Esophagus squamous epithelium (tissue), 5 donors: ENCODE results near the gene DHH. TPM values are rescaled to one million over a fixed set of nuclear protein-coding genes. Genes with fewer than 3 reads are reported as not detected.

Source experiments
- DNase-seq: peaks from one replicate; lab custom pipeline; 2025; lab: John Stamatoyannopoulos, UW
- H3K27ac ChIP-seq, 4 donors: fragments of 200-600 bp; sonication (generic); one replicate each; pipeline ENCODE4 v1.5.1; 2016 to 2019; ENCODE audit warnings: mild to moderate bottlenecking in 1 of 4
- H3K27me3 ChIP-seq, 4 donors: fragments of 200-600 bp; sonication (generic); 1 replicate in 3 of 4; 2 replicates in 1 of 4; pipeline versions ENCODE4 v1.5.1 to v1.6.0; 2017 to 2021; ENCODE audit warnings: antibody characterized with exemption in 1 of 4
- H3K36me3 ChIP-seq, 3 donors: fragments of 200-600 bp; sonication (generic); one replicate each; pipeline ENCODE4 v1.5.1; 2016 to 2019
- H3K4me1 ChIP-seq, 3 donors: fragments of 200-600 bp; sonication (generic); one replicate each; pipeline ENCODE4 v1.5.1; 2017 to 2019
- H3K4me3 ChIP-seq, 4 donors: fragments of 200-600 bp; sonication (generic); 1 replicate in 3 of 4; 2 replicates in 1 of 4; pipeline ENCODE4 v1.5.1; 2016 to 2019; ENCODE audit warnings: mild to moderate bottlenecking in 2 of 4, moderate library complexity in 1 of 4
- H3K9me3 ChIP-seq, 3 donors: fragments of 200-600 bp; sonication (generic); one replicate each; pipeline ENCODE4 v1.5.1; 2016 to 2019
- CTCF ChIP-seq, 6 experiments: fragments of 450-650 bp in 4 of 6; fragments of 200-600 bp in 2 of 6; sonication (generic) in 2 of 6; IDR thresholded peaks; one replicate each; pipeline ENCODE4 v1.5.1; 2016 to 2019; ENCODE audit warnings: antibody characterized with exemption in 6 of 6, mild to moderate bottlenecking in 4 of 6, moderate library complexity in 4 of 6
- POLR2A ChIP-seq, 4 donors: fragments of 450-650 bp; IDR thresholded peaks; one replicate each; pipeline ENCODE4 v1.6.1; 2017; ENCODE audit warnings: antibody characterized with exemption in 4 of 4, mild to moderate bottlenecking in 4 of 4, moderate library complexity in 3 of 4
- WGBS, 2 donors: methylation state at CpG; one replicate each; pipeline ENCODE4 v1.1.5; 2018; 5-methylcytosine and 5-hydroxymethylcytosine counted together
- intact Hi-C: fragments of 100-400 bp; cut with DNase I; formaldehyde crosslinking; loops from one replicate; pipeline ENCODE4 v1.15.0; 2022
- total RNA-seq, 4 donors: library from RNA; depleted of rRNA; stranded (reverse); fragments of >200 nt; gene quantifications; one replicate each; pipeline ENCODE4 v1.1.0, GENCODE V29; 2016
- donor health status: DM: yes; HTN: yes; CAD: no.

DHH gene
- total RNA-seq, 4 donors from 2014 or later = 0.19 to 0.31 (median 0.21) TPM; not detected in 1

- Histone ChIP-seq H3K4me1 (peaks cover 42 to 75% (median 63%) of the 10 kb centered on the region in 3 donors), H3K36me3 (peaks cover 0 to 14% (median 3%) of the 10 kb centered on the region in 3 donors), H3K27me3 (peaks cover 21 to 69% (median 37%) of the 10 kb centered on the region in 4 donors), H3K4me3 (peak overlapping the region in 3 of 4 donors; percentile 18 to 55 (median 30)), H3K27ac (peak overlapping the region in 2 of 4 donors; percentile 30 to 50), H3K9me3 (no peaks in the 10 kb centered on the region)
- intact Hi-C loops = loop anchor here (10.0 kb wide), 1 partner anchor 143 kb away; no protein-coding TSS in a partner anchor
- 3 to 14% methylated on average over 9 to 11 of the region's 32 CpGs for WGBS, 2 donors
- TF ChIP-seq CTCF (IDR thresholded peaks at IDR 0.05) (no peak), POLR2A (IDR thresholded peaks at IDR 0.05) (no peak)
- no peak for DNase-seq
These were observed 2.4 kb downstream of the DHH start for GRCh38 chr12:49092086-49092815.

GRCh38 chr12:49091836-49092085, 2.8 kb downstream of the DHH start:
- no peak for TF ChIP-seq CTCF (IDR thresholded peaks at IDR 0.05)
- TF ChIP-seq POLR2A (IDR thresholded peaks at IDR 0.05) = no peak
- Histone ChIP-seq H3K27me3 (peaks cover 21 to 69% (median 37%) of the 10 kb centered on the region in 4 donors), H3K4me1 (peaks cover 42 to 75% (median 63%) of the 10 kb centered on the region in 3 donors), H3K9me3 (no peaks in the 10 kb centered on the region), H3K27ac (peak overlapping the region in 1 of 4 donors; percentile 50), H3K36me3 (peaks cover 0 to 9% (median 0%) of the 10 kb centered on the region in 3 donors), H3K4me3 (peak overlapping the region in 3 of 4 donors; percentile 18 to 55 (median 30))
- DNase-seq = no peak
- intact Hi-C loops = loop anchor here (10.0 kb wide), 1 partner anchor 143 kb away; no protein-coding TSS in a partner anchor
- WGBS, 2 donors = 0% methylated on average over 2 of the region's 14 CpGs; no CpG with 5 or more reads in 1 of the 2 donors

GRCh38 chr12:49091056-49091835, 3.4 kb downstream of the DHH start:
- Histone ChIP-seq H3K27ac (peak overlapping the region in 2 of 4 donors; percentile 34 to 50), H3K4me3 (peak overlapping the region in 3 of 4 donors; percentile 18 to 64 (median 30)), H3K9me3 (no peaks in the 10 kb centered on the region), H3K4me1 (peaks cover 42 to 75% (median 63%) of the 10 kb centered on the region in 3 donors), H3K36me3 (peaks cover 0 to 5% (median 0%) of the 10 kb centered on the region in 3 donors), H3K27me3 (peaks cover 21 to 69% (median 37%) of the 10 kb centered on the region in 4 donors)
- no peak for DNase-seq
- intact Hi-C loops = loop anchor here (10.0 kb wide), 1 partner anchor 144 kb away; no protein-coding TSS in a partner anchor
- no peak for TF ChIP-seq CTCF (IDR thresholded peaks at IDR 0.05)
- TF ChIP-seq POLR2A (IDR thresholded peaks at IDR 0.05) = no peak
- 27 to 30% methylated on average over 7 to 21 of the region's 41 CpGs for WGBS, 2 donors

- WGBS, 2 donors = 15 to 25% methylated on average over 8 to 10 of the region's 88 CpGs
- Histone ChIP-seq H3K27ac (peak overlapping the region in 2 of 4 donors; percentile 31 to 50), H3K4me1 (peaks cover 42 to 75% (median 63%) of the 10 kb centered on the region in 3 donors), H3K4me3 (peak overlapping the region; percentile 17 to 64 (median 34)), H3K27me3 (peaks cover 21 to 69% (median 37%) of the 10 kb centered on the region in 4 donors), H3K9me3 (no peaks in the 10 kb centered on the region), H3K36me3 (no peaks in the 10 kb centered on the region)
- intact Hi-C loops = loop anchor here (10.0 kb wide), 1 partner anchor 145 kb away; no protein-coding TSS in a partner anchor
- no peak for DNase-seq
- TF ChIP-seq CTCF (IDR thresholded peaks at IDR 0.05) (peak in 1 of 6 experiments; percentile 5), POLR2A (IDR thresholded peaks at IDR 0.05) (no peak)
These were observed 4.5 kb downstream of the DHH start for GRCh38 chr12:49089821-49090773.
